ENCODE measurements around the gene GYPC. TPM values are rescaled to one million over a fixed set of nuclear protein-coding genes. Genes with fewer than 3 reads are reported as not detected.
A peak's percentile ranks its signal among the peaks of the same experiment; 100 is the strongest.
"Not testable (repeated sequence)": the region's sequence is repeated elsewhere in the genome, so short reads cannot be mapped to it uniquely, and the experiment has no call there.

The GYPC gene
- total RNA-seq, 1 experiment from 2014 or later: 156 TPM

- no peak overlapping the region for H3K4me3 ChIP-seq (ENCODE audit: low read length)
- H3K79me2 ChIP-seq (ENCODE audit: low read length): no peaks in the 10 kb centered on the region
- H3K9me2 ChIP-seq (replicated peaks; ENCODE audit: insufficient read depth, low read length): no peaks in the 10 kb centered on the region
- no peak overlapping the region for H3K9ac ChIP-seq (ENCODE audit: low read length)
- H3K27ac ChIP-seq (ENCODE audit: low read length): no peak overlapping the region
- H3K9me3 ChIP-seq (ENCODE audit: low read length): no peaks in the 10 kb centered on the region
- no peaks in the 10 kb centered on the region for H4K20me1 ChIP-seq (ENCODE audit: insufficient read depth, low read depth, low read length)
- H2AFZ ChIP-seq (ENCODE audit: low read length): no peak overlapping the region
- H3K4me1 ChIP-seq (ENCODE audit: low read length): peaks cover 8% of the 10 kb centered on the region
- no peaks in the 10 kb centered on the region for H3K27me3 ChIP-seq (ENCODE audit: low read length)
- no peak for DNase-seq
- no peak overlapping the region for H3K4me2 ChIP-seq (ENCODE audit: low read depth, low read length, poor library complexity, severe bottlenecking)
- no peaks in the 10 kb centered on the region for H3K36me3 ChIP-seq (ENCODE audit: insufficient read depth, low read length)
Measured at GRCh38 chr2:126703311-126703710, 47.4 kb downstream of the GYPC start.

DNA sequence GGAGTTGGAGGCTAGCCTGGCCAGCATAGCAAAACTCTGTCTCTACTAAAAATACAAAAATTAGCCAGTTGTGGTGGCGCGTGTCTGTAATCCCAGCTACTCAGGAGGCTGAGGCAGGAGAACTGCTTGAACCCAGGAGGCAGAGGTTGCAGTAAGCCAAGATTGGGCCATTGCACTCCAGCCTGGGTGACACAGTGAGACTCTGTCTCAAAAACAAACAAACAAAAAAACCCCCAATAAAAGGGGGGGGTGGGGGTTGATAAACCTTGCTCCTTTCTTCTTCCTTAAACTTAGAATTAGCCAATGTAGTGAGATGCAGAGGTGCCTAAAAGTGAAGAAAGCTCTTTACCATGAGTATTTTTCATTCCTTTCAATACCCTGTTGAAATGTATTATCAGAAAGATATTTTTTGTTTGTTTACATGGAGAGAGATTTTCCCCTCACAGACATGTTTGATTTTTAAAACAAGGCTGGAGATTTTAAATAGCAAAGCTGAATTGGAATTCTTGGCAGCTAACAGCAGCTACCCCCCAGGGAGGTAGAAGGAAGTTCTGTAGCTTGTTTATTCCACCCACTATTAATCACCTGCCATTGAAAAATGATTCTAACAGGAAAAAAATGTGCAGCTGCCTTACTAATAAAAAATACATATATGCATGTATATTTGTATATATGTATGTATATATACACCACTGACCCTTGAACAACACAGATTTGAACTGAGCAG, 48.6 kb downstream of the GYPC start:
- H3K9ac ChIP-seq (ENCODE audit: low read length): no peak overlapping the region
- DNase-seq: no peak
- H2AFZ ChIP-seq (ENCODE audit: low read length): no peak overlapping the region
- no peaks in the 10 kb centered on the region for H3K36me3 ChIP-seq (ENCODE audit: insufficient read depth, low read length)
- no peaks in the 10 kb centered on the region for H3K27me3 ChIP-seq (ENCODE audit: low read length)
- H3K9me3 ChIP-seq (ENCODE audit: low read length): no peaks in the 10 kb centered on the region
- no peaks in the 10 kb centered on the region for H3K9me2 ChIP-seq (replicated peaks; ENCODE audit: insufficient read depth, low read length)
- H3K4me2 ChIP-seq (ENCODE audit: low read depth, low read length, poor library complexity, severe bottlenecking): no peak overlapping the region
- peaks cover 11% of the 10 kb centered on the region for H3K4me1 ChIP-seq (ENCODE audit: low read length)
- no peak overlapping the region for H3K4me3 ChIP-seq (ENCODE audit: low read length)
- H4K20me1 ChIP-seq (ENCODE audit: insufficient read depth, low read depth, low read length): no peaks in the 10 kb centered on the region
- no peaks in the 10 kb centered on the region for H3K79me2 ChIP-seq (ENCODE audit: low read length)
- H3K27ac ChIP-seq (ENCODE audit: low read length): no peak overlapping the region

GRCh38 chr2:126707191-126707590, 51.2 kb downstream of the GYPC start:
- Histone ChIP-seq H3K36me3 (ENCODE audit: insufficient read depth, low read length) (no peaks in the 10 kb centered on the region), H4K20me1 (ENCODE audit: insufficient read depth, low read depth, low read length) (no peaks in the 10 kb centered on the region)
- no peak for DNase-seq

GRCh38 chr2:126707941-126708340, 52.0 kb downstream of the GYPC start:
- H3K4me1 ChIP-seq (ENCODE audit: low read length): peaks cover 11% of the 10 kb centered on the region
- no peak for DNase-seq
- no peak overlapping the region for H3K27ac ChIP-seq (ENCODE audit: low read length)
- H3K4me3 ChIP-seq (ENCODE audit: low read length): no peak overlapping the region
- H3K4me2 ChIP-seq (ENCODE audit: low read depth, low read length, poor library complexity, severe bottlenecking): peak overlapping the region; percentile 26
- H3K79me2 ChIP-seq (ENCODE audit: low read length): no peaks in the 10 kb centered on the region
- no peaks in the 10 kb centered on the region for H3K9me3 ChIP-seq (ENCODE audit: low read length)
- no peaks in the 10 kb centered on the region for H3K36me3 ChIP-seq (ENCODE audit: insufficient read depth, low read length)
- no peak overlapping the region for H3K9ac ChIP-seq (ENCODE audit: low read length)
- no peaks in the 10 kb centered on the region for H3K27me3 ChIP-seq (ENCODE audit: low read length)
- H4K20me1 ChIP-seq (ENCODE audit: insufficient read depth, low read depth, low read length): no peaks in the 10 kb centered on the region
- no peaks in the 10 kb centered on the region for H3K9me2 ChIP-seq (replicated peaks; ENCODE audit: insufficient read depth, low read length)
- H2AFZ ChIP-seq (ENCODE audit: low read length): no peak overlapping the region

More at GRCh38 chr2:126707191-126707590, 51.2 kb downstream of the GYPC start:
- Histone ChIP-seq H3K9me3 (ENCODE audit: low read length) (no peaks in the 10 kb centered on the region), H3K4me2 (ENCODE audit: low read depth, low read length, poor library complexity, severe bottlenecking) (no peak overlapping the region), H3K4me1 (ENCODE audit: low read length) (peaks cover 11% of the 10 kb centered on the region), H3K9me2 (replicated peaks; ENCODE audit: insufficient read depth, low read length) (no peaks in the 10 kb centered on the region), H3K79me2 (ENCODE audit: low read length) (no peaks in the 10 kb centered on the region), H3K4me3 (ENCODE audit: low read length) (no peak overlapping the region), H3K27ac (ENCODE audit: low read length) (no peak overlapping the region), H3K27me3 (ENCODE audit: low read length) (no peaks in the 10 kb centered on the region), H3K9ac (ENCODE audit: low read length) (no peak overlapping the region), H2AFZ (ENCODE audit: low read length) (no peak overlapping the region)

DNA sequence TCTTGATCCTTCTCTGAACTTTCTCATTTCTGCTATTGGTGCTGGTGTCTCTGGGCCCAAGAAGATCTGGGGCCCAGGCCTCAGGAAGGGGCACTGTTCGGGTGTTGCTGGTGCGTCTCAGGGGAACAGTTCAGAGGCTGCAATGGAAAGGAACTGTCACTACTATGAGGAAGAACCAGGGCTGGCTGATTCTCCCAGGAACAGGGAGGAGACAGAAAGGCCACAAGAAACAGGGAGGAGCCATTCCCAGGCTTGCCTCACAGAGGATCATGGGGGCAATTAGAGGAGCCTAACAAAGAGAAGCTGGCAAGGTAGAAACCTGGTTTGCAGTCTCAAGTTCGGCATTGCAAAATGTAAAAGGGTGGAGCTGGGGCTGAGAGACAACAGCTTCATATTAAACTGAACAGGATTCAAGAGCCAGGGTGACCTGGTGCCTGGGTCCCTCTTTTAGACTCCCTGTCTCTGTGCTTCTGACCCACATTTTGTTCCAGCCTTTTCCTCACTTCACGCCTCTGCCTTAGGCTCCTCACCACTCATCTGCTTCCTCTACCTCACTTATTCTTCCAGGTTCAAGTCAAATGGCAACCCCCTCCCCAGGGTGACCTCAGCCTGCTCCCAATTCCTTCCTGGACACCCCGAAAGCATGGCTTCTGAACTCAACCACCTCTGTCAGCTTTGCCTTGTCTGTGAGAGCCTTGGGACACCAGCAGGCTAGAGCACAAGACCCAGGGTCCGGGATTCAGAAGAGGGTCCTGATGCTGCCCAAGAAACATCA, 58.4 kb downstream of the GYPC start:
- H3K27ac ChIP-seq (ENCODE audit: low read length): no peak overlapping the region
- DNase-seq: no peak
- H3K79me2 ChIP-seq (ENCODE audit: low read length): no peaks in the 10 kb centered on the region
- H3K36me3 ChIP-seq (ENCODE audit: insufficient read depth, low read length): no peaks in the 10 kb centered on the region
- no peak overlapping the region for H2AFZ ChIP-seq (ENCODE audit: low read length)
- H3K9ac ChIP-seq (ENCODE audit: low read length): no peak overlapping the region
- no peaks in the 10 kb centered on the region for H3K27me3 ChIP-seq (ENCODE audit: low read length)
- H3K4me3 ChIP-seq (ENCODE audit: low read length): no peak overlapping the region
- no peaks in the 10 kb centered on the region for H4K20me1 ChIP-seq (ENCODE audit: insufficient read depth, low read depth, low read length)
- no peaks in the 10 kb centered on the region for H3K4me1 ChIP-seq (ENCODE audit: low read length)
- no peaks in the 10 kb centered on the region for H3K9me3 ChIP-seq (ENCODE audit: low read length)
- no peak overlapping the region for H3K4me2 ChIP-seq (ENCODE audit: low read depth, low read length, poor library complexity, severe bottlenecking)
- no peaks in the 10 kb centered on the region for H3K9me2 ChIP-seq (replicated peaks; ENCODE audit: insufficient read depth, low read length)

- Histone ChIP-seq H3K27me3 (ENCODE audit: low read length) (no peaks in the 10 kb centered on the region), H3K27ac (ENCODE audit: low read length) (no peak overlapping the region), H3K9me2 (replicated peaks; ENCODE audit: insufficient read depth, low read length) (no peaks in the 10 kb centered on the region), H4K20me1 (ENCODE audit: insufficient read depth, low read depth, low read length) (no peaks in the 10 kb centered on the region), H3K4me3 (ENCODE audit: low read length) (no peak overlapping the region), H3K4me2 (ENCODE audit: low read depth, low read length, poor library complexity, severe bottlenecking) (no peak overlapping the region), H2AFZ (ENCODE audit: low read length) (no peak overlapping the region), H3K9me3 (ENCODE audit: low read length) (no peaks in the 10 kb centered on the region), H3K79me2 (ENCODE audit: low read length) (no peaks in the 10 kb centered on the region), H3K4me1 (ENCODE audit: low read length) (no peaks in the 10 kb centered on the region), H3K9ac (ENCODE audit: low read length) (no peak overlapping the region), H3K36me3 (ENCODE audit: insufficient read depth, low read length) (no peaks in the 10 kb centered on the region)
- no peak for DNase-seq
Measured at GRCh38 chr2:126715111-126715510, 59.2 kb downstream of the GYPC start.

GRCh38 chr2:126715576-126716406, 59.8 kb downstream of the GYPC start:
- H3K27ac ChIP-seq (ENCODE audit: low read length): no peak overlapping the region
- no peaks in the 10 kb centered on the region for H3K4me1 ChIP-seq (ENCODE audit: low read length)
- H3K9me2 ChIP-seq (replicated peaks; ENCODE audit: insufficient read depth, low read length): no peaks in the 10 kb centered on the region
- no peak overlapping the region for H3K4me3 ChIP-seq (ENCODE audit: low read length)
- H3K9ac ChIP-seq (ENCODE audit: low read length): no peak overlapping the region
- no peaks in the 10 kb centered on the region for H3K79me2 ChIP-seq (ENCODE audit: low read length)
- no peaks in the 10 kb centered on the region for H3K36me3 ChIP-seq (ENCODE audit: insufficient read depth, low read length)
- no peaks in the 10 kb centered on the region for H3K9me3 ChIP-seq (ENCODE audit: low read length)
- no peaks in the 10 kb centered on the region for H4K20me1 ChIP-seq (ENCODE audit: insufficient read depth, low read depth, low read length)
- no peak for DNase-seq
- H3K27me3 ChIP-seq (ENCODE audit: low read length): no peaks in the 10 kb centered on the region
- H3K4me2 ChIP-seq (ENCODE audit: low read depth, low read length, poor library complexity, severe bottlenecking): no peak overlapping the region
- H2AFZ ChIP-seq (ENCODE audit: low read length): no peak overlapping the region

GRCh38 chr2:126717277-126717676, 61.3 kb downstream of the GYPC start:
- not testable (repeated sequence) for H3K4me1 ChIP-seq (ENCODE audit: low read length); H2AFZ ChIP-seq (ENCODE audit: low read length); H3K27ac ChIP-seq (ENCODE audit: low read length); H3K9me3 ChIP-seq (ENCODE audit: low read length); DNase-seq; H4K20me1 ChIP-seq (ENCODE audit: insufficient read depth, low read depth, low read length); H3K4me3 ChIP-seq (ENCODE audit: low read length); H3K9me2 ChIP-seq (replicated peaks; ENCODE audit: insufficient read depth, low read length); H3K4me2 ChIP-seq (ENCODE audit: low read depth, low read length, poor library complexity, severe bottlenecking); H3K27me3 ChIP-seq (ENCODE audit: low read length); H3K9ac ChIP-seq (ENCODE audit: low read length); H3K79me2 ChIP-seq (ENCODE audit: low read length); H3K36me3 ChIP-seq (ENCODE audit: insufficient read depth, low read length)
